HG02759 (cell line): ENCODE data around the gene OPCML.

Experiments used
- ATAC-seq: cut with Tn5 transposase; IDR thresholded peaks from one replicate; pipeline ENCODE4 v1.9.1; 2021; ENCODE audit warnings: mild to moderate bottlenecking, moderate library complexity; ENCODE audit not compliant: unreplicated experiment

Gene OPCML

GRCh38 chr11:132551016-132551415 lies 981.3 kb downstream of the OPCML start:
- ATAC-seq, result no peak

DNA sequence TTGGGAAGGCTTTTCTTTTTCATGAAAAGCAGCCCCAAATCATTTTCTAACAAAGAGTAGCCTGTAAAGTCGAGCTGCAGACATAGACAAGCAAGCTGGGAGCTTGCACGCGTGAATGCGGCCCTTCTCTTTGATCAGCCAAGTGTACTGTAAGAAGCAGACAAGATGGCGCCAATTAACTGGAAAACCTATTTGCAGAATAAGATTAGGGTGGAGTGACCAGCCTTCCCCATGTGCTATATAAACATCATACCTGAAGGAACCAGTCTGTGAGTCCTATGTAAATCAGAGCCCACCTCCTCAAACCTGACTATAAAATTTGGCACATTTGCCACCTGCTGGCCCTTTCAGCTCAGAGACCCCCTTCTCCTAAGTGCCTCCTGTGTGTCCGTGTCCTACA lies 982.7 kb downstream of the OPCML start:
- ATAC-seq, result no peak

- no peak for ATAC-seq
These were observed 983.3 kb downstream of the OPCML start for GRCh38 chr11:132549001-132549400.

- ATAC-seq, result no peak
These were observed 988.3 kb downstream of the OPCML start for GRCh38 chr11:132544007-132544406.

DNA sequence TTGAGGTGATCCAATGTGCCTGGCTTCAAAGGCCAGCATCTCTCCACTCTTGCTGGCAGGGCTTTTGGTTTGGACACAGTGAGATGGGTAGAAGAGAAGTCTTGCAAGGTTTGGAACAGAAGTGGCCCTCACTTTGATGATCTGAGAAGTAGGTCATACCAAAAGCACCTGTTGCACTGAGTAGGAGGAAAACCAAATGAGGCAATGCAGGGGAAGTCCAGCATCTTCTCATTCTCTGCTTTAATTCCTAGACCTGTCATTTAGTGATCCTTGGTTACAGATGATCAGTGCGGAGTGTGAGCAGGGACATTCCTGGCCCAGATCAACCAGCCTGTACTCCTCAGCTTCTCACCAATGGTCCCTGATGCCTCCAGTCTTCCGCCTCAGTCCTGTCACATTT lies 990.5 kb downstream of the OPCML start:
- ATAC-seq, result no peak

GRCh38 chr11:132540581-132540980 lies 991.7 kb downstream of the OPCML start:
- ATAC-seq, result no peak

DNA sequence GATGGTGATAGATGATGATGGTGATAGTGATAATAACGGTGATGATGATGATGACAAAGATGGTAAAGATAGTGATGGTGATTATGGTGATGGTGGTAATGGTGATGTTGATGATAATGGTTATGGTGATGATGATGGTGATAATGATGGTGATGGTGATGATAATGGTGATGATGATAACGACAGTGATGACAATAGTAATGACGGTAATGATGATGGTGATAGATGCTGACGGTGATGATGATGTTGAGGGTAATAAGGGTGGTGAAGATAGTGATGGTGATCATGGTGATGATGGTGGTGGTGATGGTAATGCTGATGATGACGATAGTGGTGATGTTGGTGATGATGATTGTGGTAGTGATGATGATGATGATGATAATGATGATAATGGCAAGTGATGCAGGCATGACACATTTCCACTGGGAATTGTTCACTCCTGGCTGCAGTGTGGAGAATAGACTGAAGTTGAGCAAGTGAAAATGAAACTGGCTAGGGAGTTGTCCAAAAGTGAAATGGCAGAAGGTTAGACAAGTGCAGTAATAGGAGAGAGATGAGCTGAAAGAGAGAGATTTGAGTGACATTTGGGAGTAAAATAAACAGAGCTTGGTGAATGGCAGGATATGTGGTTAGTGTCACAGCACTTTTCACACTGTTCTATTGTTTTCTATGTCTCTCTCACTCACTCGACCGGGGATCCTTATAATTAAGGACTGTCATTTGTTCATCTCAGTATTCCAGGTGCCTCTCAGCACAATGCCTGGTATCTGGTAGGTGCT lies 992.5 kb downstream of the OPCML start:
- ATAC-seq, result no peak

DNA sequence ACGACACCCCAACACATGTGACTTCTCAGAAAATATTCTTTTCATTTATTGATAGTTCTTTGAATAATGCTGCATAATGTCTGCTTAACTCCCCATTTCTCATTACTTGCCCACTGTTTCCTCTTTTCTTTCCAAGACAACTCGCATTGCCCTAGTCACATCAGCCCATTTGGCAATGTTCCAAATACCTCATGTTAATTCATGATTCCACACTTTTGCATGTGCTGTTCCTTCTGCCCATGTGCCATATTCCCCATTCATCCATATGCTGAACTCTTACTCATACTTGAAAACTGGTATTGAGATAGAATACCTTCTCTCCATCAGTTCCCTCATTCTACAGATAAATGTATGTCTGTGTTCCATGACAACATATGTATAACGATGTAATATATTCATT lies 993.7 kb downstream of the OPCML start:
- ATAC-seq, result no peak

DNA sequence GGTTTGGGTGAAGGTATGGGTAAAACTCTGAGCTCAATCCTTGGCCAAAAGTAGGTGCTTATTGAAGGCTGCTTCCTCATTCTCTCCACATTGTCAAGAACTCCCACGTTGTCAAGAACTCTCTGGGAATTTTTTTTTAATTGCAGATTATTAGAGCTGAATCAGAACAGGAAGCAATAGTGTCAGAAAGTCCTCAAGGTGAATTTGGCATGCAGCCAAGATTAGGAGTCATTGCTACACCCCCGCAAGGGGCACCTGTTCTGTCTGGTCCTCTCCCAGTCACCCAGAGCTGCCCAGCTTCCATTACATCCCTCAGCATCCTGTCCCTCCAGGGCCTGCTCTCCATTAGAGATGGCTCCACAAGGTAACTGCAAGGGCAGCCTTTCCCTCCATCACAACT lies 996.5 kb downstream of the OPCML start:
- ATAC-seq, result no peak

DNA sequence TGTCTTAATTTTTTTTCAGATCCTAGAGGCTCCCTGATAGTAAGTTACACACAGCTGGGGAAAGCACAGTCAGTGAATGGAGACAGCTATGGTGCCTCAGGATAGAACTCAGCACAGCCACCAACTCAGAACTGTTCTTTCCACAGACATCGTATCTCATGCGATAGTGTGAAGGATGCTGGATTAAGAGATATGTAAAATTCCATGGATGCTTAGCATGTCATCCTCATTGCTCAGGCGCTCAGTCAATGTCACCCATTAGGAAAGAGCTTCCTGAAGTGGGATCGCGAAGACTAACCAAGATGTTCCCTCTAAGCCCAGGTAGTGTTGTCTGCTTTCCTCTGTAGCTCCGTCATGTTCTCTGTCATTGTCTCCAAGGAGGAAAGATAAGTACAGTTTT lies 1000.4 kb downstream of the OPCML start:
- no peak for ATAC-seq

DNA sequence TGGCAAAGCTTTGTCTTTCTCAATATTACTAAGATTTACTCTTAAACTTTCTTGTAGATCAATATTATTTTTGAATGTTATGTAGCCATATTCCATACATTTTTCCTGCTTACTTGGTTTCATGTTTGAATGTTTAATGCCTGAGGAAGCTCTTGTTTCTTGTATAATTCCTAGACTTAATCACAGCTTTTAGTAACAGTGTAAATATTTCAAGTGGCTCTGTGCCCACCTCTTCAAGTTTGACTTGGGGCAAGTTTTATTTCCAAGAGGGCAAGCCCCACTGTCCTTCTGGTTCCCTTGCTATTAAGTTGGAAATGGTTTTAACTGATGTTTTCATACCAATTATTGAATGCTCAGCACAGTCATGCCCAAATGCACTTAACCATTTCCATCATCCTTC lies 1004.1 kb downstream of the OPCML start:
- ATAC-seq, result no peak

- ATAC-seq, result no peak
These were observed 1008.4 kb downstream of the OPCML start for GRCh38 chr11:132523929-132524328.

DNA sequence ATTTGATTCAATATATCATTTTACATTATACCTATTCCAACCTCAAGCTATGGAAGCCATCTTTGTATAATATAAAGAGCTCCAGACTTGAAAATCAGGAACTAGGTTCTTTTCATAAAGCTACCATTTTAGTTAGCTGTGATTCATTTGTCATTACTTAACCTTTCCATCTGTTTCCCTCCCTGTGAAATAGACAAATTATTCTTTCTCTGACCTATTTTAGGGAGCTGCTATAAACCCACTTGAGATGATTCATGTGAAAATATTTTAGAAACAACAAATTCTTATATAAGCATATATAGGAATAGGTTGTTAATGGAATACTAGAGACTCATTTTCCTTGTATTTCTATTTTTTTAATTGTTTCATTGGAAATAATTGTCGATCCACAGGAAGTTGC lies 1012.1 kb downstream of the OPCML start:
- ATAC-seq, result no peak

DNA sequence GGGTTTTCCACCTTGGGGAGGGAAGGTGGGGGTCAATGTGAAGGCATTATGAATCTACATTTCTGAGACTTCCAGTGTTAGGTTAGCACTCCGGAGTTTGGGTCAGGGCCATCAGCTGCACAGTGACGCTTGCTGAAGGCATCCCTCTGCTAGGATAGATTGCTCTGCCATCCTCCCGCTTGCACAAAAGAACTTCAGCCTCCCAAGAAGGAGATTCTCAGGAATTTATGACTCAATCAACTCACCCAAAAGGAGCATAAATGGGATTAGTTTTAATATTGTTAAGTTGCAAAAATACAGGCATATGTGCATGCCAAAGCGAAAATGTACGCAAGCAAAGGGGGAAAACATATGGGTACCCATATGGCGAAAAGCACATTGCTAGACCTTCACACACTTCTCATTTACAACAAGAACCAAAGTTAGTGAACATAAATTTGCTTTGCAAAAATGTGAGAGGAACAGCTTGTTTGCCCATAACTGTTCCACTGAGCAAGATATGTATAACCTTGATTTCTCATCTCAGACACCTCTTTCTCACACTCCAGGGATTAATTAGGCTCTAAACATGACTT lies 1013.0 kb downstream of the OPCML start:
- ATAC-seq, result no peak

- ATAC-seq, result no peak
These were observed 1027.7 kb downstream of the OPCML start for GRCh38 chr11:132504501-132505041.

GRCh38 chr11:132501356-132501755 lies 1030.9 kb downstream of the OPCML start:
- ATAC-seq, result no peak

- no peak for ATAC-seq
These were observed 1032.6 kb downstream of the OPCML start for GRCh38 chr11:132499661-132500060.

DNA sequence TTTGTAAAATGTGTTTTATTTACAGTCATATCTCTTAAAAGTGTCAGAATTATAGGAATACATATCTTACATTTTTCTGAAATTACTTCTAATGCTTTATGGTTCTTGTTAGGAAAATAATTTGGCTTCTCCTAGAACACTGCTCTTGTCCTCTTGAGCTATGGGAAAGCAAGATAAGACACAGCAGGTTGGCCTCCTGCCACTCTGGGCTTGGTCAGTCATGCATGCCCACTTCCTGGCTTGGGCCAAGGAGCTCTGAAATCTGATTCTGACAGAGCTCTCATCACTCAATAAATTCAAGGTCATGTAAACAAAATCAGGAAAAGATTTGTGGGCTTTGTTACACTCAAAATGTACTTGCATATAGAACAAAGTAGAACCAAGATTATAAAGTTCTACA lies 1036.0 kb downstream of the OPCML start:
- no peak for ATAC-seq

GRCh38 chr11:132493801-132494200 lies 1038.5 kb downstream of the OPCML start:
- no peak for ATAC-seq

DNA sequence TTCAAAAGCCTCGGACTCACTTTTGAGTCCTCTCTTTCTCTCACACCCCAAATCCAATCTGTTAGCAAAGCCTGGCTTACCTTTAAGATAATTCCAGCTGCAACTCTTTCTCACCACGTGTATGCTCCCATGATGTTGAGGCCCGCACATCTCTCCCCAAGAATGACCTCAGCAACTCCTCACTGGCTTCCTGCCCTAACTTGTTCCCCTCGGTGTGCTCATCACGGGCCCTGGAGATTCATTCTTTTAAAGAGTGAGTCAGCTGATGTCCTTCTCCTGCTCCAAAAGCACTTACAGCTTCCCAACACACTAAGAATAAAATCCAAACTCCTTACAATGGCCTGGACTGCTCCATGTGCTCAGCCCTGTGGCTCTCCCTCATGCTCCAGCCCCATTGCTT lies 1041.3 kb downstream of the OPCML start:
- ATAC-seq, result no peak

- no peak for ATAC-seq
These were observed 1046.2 kb downstream of the OPCML start for GRCh38 chr11:132486060-132486459.

DNA sequence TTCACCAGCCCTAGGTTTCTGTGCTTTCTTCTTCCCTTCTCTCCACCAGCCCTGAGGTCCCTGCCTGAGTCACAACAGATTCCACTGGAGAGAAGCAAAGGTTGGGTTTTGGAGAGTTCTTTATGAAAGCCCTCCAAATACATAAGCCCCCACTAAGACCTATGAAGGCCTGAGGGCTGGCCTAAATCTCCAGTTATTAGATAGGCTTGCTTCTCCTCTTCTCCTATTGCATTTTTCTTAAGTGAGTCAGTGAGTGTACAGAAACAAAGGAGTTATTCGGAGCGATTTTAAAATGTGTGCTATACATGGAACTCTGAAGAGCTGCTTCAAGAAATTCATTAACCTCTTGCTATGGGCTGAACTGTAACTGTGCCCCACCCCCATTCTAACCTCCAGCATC lies 1057.3 kb downstream of the OPCML start:
- no peak for ATAC-seq
